Caco-2 (cell line): Measurements from ENCODE around the gene H2BK1. TPM values are rescaled to one million over a fixed set of nuclear protein-coding genes. Genes with fewer than 3 reads are reported as not detected.

Source experiments
- BruUV-seq: library from RNA; stranded (reverse); fragments of 400-500 nt; replicated peaks from 2 replicates; lab custom pipeline; 2021; lab: Mats Ljungman, UMichigan
- CTCF ChIA-PET: fragments of 300-600 bp; sonication (Branson Sonifier 250); formaldehyde crosslinking; loops from one replicate; lab custom pipeline; 2022; ENCODE audit warnings: antibody characterized with exemption; lab: Charles Lee
- POLR2A ChIA-PET: fragments of 300-600 bp; sonication (Branson Sonifier 250); formaldehyde crosslinking; loops from one replicate; lab custom pipeline; 2022; ENCODE audit warnings: antibody characterized with exemption; lab: Charles Lee
- DNase-seq, 2 experiments: peaks; one replicate each; pipeline versions ENCODE4 v3.0.0 to v3.0.0-alpha.2; 2020 to 2022
- H3K27me3 ChIP-seq: replicated peaks from 2 replicates; pipeline ENCODE4 v1.6.0; 2011; ENCODE audit warnings: low read length; ENCODE audit not compliant: control insufficient read depth, insufficient read depth
- H3K36me3 ChIP-seq: 2 replicates; pipeline ENCODE4 v1.5.1; 2011; ENCODE audit warnings: low read length; ENCODE audit not compliant: control insufficient read depth, insufficient read depth
- H3K4me1 ChIP-seq: fragments of 250-450 bp; sonication (Bioruptor Pico); 2 replicates; pipeline ENCODE4 v1.5.1; 2020; ENCODE audit warnings: mild to moderate bottlenecking
- H3K4me3 ChIP-seq: 2 replicates; pipeline ENCODE4 v1.5.1; 2011; ENCODE audit warnings: low read depth, mild to moderate bottlenecking, control low read depth, low read length
- H3K9me3 ChIP-seq: fragments of 250-450 bp; sonication (Bioruptor Pico); 2 replicates; pipeline ENCODE4 v1.5.1; 2020; ENCODE audit warnings: mild to moderate bottlenecking, moderate library complexity
- H3K27ac Mint-ChIP-seq: one replicate; pipeline ENCODE4 v1.8.0; 2022; ENCODE audit warnings: mixed read lengths; ENCODE audit not compliant: unreplicated experiment
- H3K27me3 Mint-ChIP-seq: one replicate; pipeline ENCODE4 v1.8.0; 2022; ENCODE audit warnings: mixed read lengths; ENCODE audit not compliant: insufficient read depth, unreplicated experiment
- H3K36me3 Mint-ChIP-seq: one replicate; pipeline ENCODE4 v1.8.0; 2022; ENCODE audit warnings: mild to moderate bottlenecking, mixed read lengths; ENCODE audit not compliant: insufficient read depth, unreplicated experiment
- H3K4me1 Mint-ChIP-seq: one replicate; pipeline ENCODE4 v1.8.0; 2022; ENCODE audit warnings: low read depth, mixed read lengths; ENCODE audit not compliant: unreplicated experiment
- H3K4me3 Mint-ChIP-seq: one replicate; pipeline ENCODE4 v1.8.0; 2022; ENCODE audit warnings: mild to moderate bottlenecking, moderate library complexity, mixed read lengths; ENCODE audit not compliant: unreplicated experiment
- H3K9me3 Mint-ChIP-seq: one replicate; pipeline ENCODE4 v1.8.0; 2022; ENCODE audit warnings: mixed read lengths; ENCODE audit not compliant: unreplicated experiment
- CTCF ChIP-seq, 2 experiments: fragments of 200-600 bp in 1 of 2; IDR thresholded peaks; 1 replicate in 1 of 2; 2 replicates in 1 of 2; pipeline versions ENCODE4 v1.5.1 to v1.8.0; 2011 to 2022; ENCODE audit warnings: antibody characterized with exemption in 1 of 2, control low read depth in 1 of 2, inconsistent platforms in 1 of 2, low read depth in 1 of 2, low read length in 1 of 2, mild to moderate bottlenecking in 1 of 2, moderate library complexity in 1 of 2; ENCODE audit not compliant: insufficient read depth in 1 of 2, severe bottlenecking in 1 of 2, unreplicated experiment in 1 of 2
- intact Hi-C: fragments of 100-400 bp; cut with micrococcal nuclease; formaldehyde crosslinking; loops from one replicate; pipeline ENCODE4 v1.10.0; 2022; ENCODE audit not compliant: unreplicated experiment
- total RNA-seq: library from RNA; stranded (reverse); gene quantifications from 2 replicates; pipeline ENCODE4 v1.2.3, GENCODE V29; 2022

H2BK1 gene
- total RNA-seq, 1 experiment from 2014 or later, result not detected

GRCh38 chr7:151231080-151231479 is 20.8 kb upstream of the H2BK1 start:
- POLR2A ChIA-PET, result no interaction called here

GRCh38 chr7:151229249-151229648 is 19.0 kb upstream of the H2BK1 start:
- Mint-ChIP-seq H3K4me1 (peaks cover 22% of the 10 kb centered on the region), H3K9me3 (no peaks in the 10 kb centered on the region), H3K36me3 (peaks cover 24% of the 10 kb centered on the region)

More at GRCh38 chr7:151231080-151231479, 20.8 kb upstream of the H2BK1 start:
- Histone ChIP-seq H3K27me3 (no peaks in the 10 kb centered on the region), H3K36me3 (peaks cover 2% of the 10 kb centered on the region; the same call in 1 of the 2 replicates), H3K4me3 (no peak overlapping the region), H3K9me3 (no peaks in the 10 kb centered on the region), H3K4me1 (peaks cover 16% of the 10 kb centered on the region)
- H3K27me3 Mint-ChIP-seq, result no peaks in the 10 kb centered on the region
- peaks cover 13% of the 10 kb centered on the region for H3K4me1 Mint-ChIP-seq
- CTCF ChIA-PET, result no interaction called here
- peaks cover 11% of the 10 kb centered on the region for H3K36me3 Mint-ChIP-seq
- no peak for DNase-seq
- H3K27ac Mint-ChIP-seq, result no peak overlapping the region
- H3K4me3 Mint-ChIP-seq, result no peak overlapping the region
- no peak for TF ChIP-seq CTCF (IDR thresholded peaks at IDR 0.05; ENCODE audit: insufficient read depth in 1 of 2, low read depth in 1 of 2, low read length in 1 of 2, severe bottlenecking in 1 of 2, unreplicated experiment in 1 of 2)
- intact Hi-C loops, result no loop called here
- no TSS peak for BruUV-seq
- no peaks in the 10 kb centered on the region for H3K9me3 Mint-ChIP-seq

More at GRCh38 chr7:151229249-151229648, 19.0 kb upstream of the H2BK1 start:
- DNase-seq, result no peak
- CTCF ChIA-PET, result no interaction called here
- no TSS peak for BruUV-seq
- Histone ChIP-seq H3K4me3 (no peak overlapping the region), H3K9me3 (no peaks in the 10 kb centered on the region), H3K36me3 (peaks cover 2% of the 10 kb centered on the region; the same call in 1 of the 2 replicates), H3K27me3 (no peaks in the 10 kb centered on the region), H3K4me1 (peaks cover 24% of the 10 kb centered on the region)
- no peak for TF ChIP-seq CTCF (IDR thresholded peaks at IDR 0.05; ENCODE audit: insufficient read depth in 1 of 2, low read depth in 1 of 2, low read length in 1 of 2, severe bottlenecking in 1 of 2, unreplicated experiment in 1 of 2)
- POLR2A ChIA-PET, result no interaction called here
- no peak overlapping the region for H3K27ac Mint-ChIP-seq
- H3K4me3 Mint-ChIP-seq, result no peak overlapping the region
- intact Hi-C loops, result no loop called here
- no peaks in the 10 kb centered on the region for H3K27me3 Mint-ChIP-seq
